ENCODE results near the gene CTAG1B.
"Not testable (repeated sequence)": the region's sequence is repeated elsewhere in the genome, so short reads cannot be mapped to it uniquely, and the experiment has no call there.

The CTAG1B gene

DNA sequence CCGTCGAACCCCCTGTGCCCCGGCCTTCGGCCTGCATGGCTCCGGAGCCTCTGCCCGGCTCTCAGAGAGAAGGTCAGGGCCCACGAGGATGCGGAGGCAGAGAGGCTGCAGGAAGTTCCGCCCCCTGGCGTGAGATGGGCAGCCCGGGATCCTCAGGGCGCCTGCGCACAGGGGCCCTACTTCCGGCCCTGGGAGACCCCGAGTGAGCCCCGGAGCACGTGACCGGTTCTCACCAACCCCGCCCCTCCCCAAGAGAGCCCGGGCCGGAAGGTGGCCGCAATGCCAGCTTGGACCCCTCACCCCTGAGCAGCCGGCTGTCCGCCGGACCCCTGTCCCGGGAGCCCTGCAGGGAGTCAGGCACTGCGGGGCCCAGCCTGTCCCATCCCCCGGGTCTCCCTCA is at the start of gene CTAG1B:
Gene CTAG1B (minus strand): TSS at position 101 of the 400 bp plus-strand sequence. CDS start 64 bp downstream, at position 37.
- not testable (repeated sequence) for DNase-seq (ENCODE audit: low read depth in 2 of 2); H3K4me3 ChIP-seq (replicated peaks in 1 of 2; ENCODE audit: low read depth in 2 of 2, low read length in 2 of 2)

GRCh38 chrX:154661899-154662298 is 42.8 kb upstream of the CTAG1B start:
- TF ChIP-seq, protein P1, sequence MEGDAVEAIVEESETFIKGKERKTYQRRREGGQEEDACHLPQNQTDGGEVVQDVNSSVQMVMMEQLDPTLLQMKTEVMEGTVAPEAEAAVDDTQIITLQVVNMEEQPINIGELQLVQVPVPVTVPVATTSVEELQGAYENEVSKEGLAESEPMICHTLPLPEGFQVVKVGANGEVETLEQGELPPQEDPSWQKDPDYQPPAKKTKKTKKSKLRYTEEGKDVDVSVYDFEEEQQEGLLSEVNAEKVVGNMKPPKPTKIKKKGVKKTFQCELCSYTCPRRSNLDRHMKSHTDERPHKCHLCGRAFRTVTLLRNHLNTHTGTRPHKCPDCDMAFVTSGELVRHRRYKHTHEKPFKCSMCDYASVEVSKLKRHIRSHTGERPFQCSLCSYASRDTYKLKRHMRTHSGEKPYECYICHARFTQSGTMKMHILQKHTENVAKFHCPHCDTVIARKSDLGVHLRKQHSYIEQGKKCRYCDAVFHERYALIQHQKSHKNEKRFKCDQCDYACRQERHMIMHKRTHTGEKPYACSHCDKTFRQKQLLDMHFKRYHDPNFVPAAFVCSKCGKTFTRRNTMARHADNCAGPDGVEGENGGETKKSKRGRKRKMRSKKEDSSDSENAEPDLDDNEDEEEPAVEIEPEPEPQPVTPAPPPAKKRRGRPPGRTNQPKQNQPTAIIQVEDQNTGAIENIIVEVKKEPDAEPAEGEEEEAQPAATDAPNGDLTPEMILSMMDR (IDR thresholded peaks at IDR 0.05; ENCODE audit: low read depth, low read length): no peak
- DNase-seq (ENCODE audit: low read depth in 2 of 2): no peak
- no peak overlapping the region for H3K4me3 ChIP-seq (replicated peaks in 1 of 2; ENCODE audit: low read depth in 2 of 2, low read length in 2 of 2)

- no peak overlapping the region for H3K4me3 ChIP-seq (replicated peaks in 1 of 2; ENCODE audit: low read depth in 2 of 2, low read length in 2 of 2)
- TF ChIP-seq, protein P1 (IDR thresholded peaks at IDR 0.05; ENCODE audit: low read depth, low read length): no peak
- DNase-seq (ENCODE audit: low read depth in 2 of 2): no peak
Measured at GRCh38 chrX:154661170-154661569, 42.1 kb upstream of the CTAG1B start.

- DNase-seq (ENCODE audit: low read depth in 2 of 2): no peak
- TF ChIP-seq, protein P1 (IDR thresholded peaks at IDR 0.05; ENCODE audit: low read depth, low read length): no peak
Measured at GRCh38 chrX:154660541-154660940, 41.5 kb upstream of the CTAG1B start.

GRCh38 chrX:154658957-154659356 is 39.9 kb upstream of the CTAG1B start:
- TF ChIP-seq, protein P1 (IDR thresholded peaks at IDR 0.05; ENCODE audit: low read depth, low read length): no peak
- no peak for DNase-seq (ENCODE audit: low read depth in 2 of 2)
- no peak overlapping the region for H3K4me3 ChIP-seq (replicated peaks in 1 of 2; ENCODE audit: low read depth in 2 of 2, low read length in 2 of 2)

More at GRCh38 chrX:154660541-154660940, 41.5 kb upstream of the CTAG1B start:
- H3K4me3 ChIP-seq (replicated peaks in 1 of 2; ENCODE audit: low read depth in 2 of 2, low read length in 2 of 2): no peak overlapping the region

DNA sequence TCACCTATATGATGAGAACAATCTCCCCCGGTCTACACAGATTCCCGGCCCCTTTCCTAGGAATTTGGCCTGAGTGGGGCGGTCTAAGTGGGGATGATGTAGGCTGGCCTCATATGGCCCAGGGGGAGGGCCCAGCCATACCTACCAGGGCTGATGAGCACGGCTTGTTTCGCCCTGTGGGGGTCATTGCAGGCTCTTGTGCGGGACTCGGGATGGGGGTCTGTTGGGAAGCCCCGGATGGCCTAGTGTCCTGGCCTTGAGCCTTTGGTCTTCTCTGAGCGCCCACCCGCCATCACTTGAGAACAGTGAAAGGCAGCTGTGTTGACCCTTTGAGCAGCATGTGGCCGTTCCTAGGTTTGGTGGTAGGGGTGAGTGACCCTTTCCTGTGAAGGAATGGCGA is 39.1 kb upstream of the CTAG1B start:
- TF ChIP-seq, protein P1 (IDR thresholded peaks at IDR 0.05; ENCODE audit: low read depth, low read length): no peak
- no peak overlapping the region for H3K4me3 ChIP-seq (replicated peaks in 1 of 2; ENCODE audit: low read depth in 2 of 2, low read length in 2 of 2)
- DNase-seq (ENCODE audit: low read depth in 2 of 2): no peak

DNA sequence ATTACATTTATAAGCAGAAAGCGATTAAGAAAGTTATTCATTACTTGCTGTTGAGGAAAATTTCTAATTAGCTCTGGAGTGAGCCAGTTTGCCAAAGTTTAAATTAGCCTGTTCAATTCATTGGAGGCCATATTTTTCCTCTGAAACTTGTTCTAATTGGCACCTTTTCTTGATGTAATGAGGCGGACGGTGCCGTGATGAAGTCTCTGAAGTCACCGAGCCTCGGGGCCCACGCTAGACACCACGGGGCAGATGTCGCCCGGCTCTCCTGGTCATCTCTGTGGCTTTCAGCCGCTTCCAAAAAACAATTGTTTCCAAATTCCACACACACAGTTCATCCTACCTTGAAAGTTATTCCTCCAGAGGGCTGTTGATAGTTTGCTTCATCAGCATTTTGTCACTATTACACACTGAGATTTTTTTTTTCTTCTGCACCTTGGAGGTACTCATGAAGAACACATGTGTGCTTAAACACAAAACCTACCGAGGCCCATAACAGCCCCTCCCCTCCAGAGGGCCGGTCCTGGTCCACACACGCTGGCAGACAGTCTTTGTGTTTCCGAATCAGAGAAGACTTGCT is 38.2 kb upstream of the CTAG1B start:
- TF ChIP-seq, protein P1 (IDR thresholded peaks at IDR 0.05; ENCODE audit: low read depth, low read length): no peak
- no peak overlapping the region for H3K4me3 ChIP-seq (replicated peaks in 1 of 2; ENCODE audit: low read depth in 2 of 2, low read length in 2 of 2)
- no peak for DNase-seq (ENCODE audit: low read depth in 2 of 2)
